ENCODE results near the gene OR13A1.
"Not testable (repeated sequence)": the region's sequence is repeated elsewhere in the genome, so short reads cannot be mapped to it uniquely, and the experiment has no call there.

DNA sequence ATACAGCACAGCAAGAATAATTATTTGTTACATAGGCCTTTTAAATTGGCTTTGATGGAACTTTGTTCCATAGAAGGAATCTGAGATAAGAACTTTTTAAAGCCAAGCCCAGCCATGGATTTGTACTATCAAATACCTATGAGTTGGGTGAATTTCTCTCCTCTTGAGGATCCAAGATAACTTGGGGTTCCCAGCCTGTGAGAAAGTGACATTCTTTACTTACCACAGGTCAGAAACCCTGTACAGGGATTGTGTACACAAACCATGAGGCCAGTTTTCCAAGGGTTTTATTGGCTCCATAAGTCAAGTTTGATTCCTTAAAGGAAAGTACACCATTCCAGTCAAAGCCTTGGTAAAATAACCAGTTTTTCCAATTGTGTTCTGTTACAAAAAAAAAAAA lies 39.3 kb downstream of the OR13A1 start:
- not testable (repeated sequence) for TF ChIP-seq CTCF, POLR2A (IDR thresholded peaks at IDR 0.05)
